ENCODE data around the gene LMF1. TPM values are rescaled to one million over a fixed set of nuclear protein-coding genes. Genes with fewer than 3 reads are reported as not detected.

LMF1 gene
- total RNA-seq, 2 donors from 2014 or later = 15.8 to 20.1 TPM

DNA sequence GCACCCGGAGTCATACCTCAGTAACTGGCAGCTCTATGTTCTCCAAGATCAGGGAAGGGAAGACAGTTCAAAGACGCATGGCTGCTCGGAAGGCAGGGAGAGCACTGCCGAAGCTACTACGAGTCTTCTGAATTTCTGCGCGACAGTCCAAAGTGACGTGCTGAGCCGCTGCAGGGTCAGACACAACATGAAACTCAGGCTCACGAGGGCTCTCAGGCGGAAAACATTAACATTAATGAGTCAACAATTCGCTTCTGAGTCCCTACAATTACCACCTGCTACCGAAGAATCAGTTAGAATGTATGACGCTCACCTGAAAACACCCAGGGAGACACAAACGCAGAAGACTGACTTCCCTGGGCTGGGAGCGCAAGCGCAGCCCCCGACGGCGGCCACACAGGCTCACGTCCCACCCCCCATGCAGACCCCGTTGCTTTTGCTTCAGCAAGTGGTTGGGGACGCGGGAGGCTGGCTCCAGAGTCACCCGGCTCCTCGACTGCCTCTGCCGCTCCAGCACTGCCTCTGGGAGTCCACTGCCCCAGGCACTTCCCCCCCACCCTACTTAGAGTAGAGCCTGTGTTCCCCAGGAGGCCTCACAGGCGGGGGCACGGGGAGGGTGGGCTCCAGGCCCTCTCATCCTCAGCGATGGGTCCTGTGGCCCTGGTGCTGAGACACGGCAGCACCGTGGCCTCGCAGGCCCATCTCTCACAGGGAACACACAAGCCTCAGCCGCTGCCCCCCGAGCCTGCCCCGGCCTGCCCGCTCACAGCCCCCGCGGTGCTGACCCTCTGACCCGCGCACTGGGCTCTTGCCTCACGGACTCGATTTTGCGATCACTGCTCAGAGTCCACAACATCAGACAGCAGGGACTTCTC lies 38.9 kb downstream of the LMF1 start:
- DNase-seq (no peak), ATAC-seq (peak; percentile 33)
- Histone ChIP-seq H3K27me3 (no peaks in the 10 kb centered on the region), H3K36me3 (replicated peaks in 1 of 2; ENCODE audit: insufficient read depth in 1 of 2, low read depth in 2 of 2) (peaks cover 0 to 6% of the 10 kb centered on the region in 2 donors), H3K27ac (no peak overlapping the region), H3K9me3 (no peaks in the 10 kb centered on the region), H3K4me3 (no peak overlapping the region), H3K4me1 (no peaks in the 10 kb centered on the region)
- TF ChIP-seq, protein P1, sequence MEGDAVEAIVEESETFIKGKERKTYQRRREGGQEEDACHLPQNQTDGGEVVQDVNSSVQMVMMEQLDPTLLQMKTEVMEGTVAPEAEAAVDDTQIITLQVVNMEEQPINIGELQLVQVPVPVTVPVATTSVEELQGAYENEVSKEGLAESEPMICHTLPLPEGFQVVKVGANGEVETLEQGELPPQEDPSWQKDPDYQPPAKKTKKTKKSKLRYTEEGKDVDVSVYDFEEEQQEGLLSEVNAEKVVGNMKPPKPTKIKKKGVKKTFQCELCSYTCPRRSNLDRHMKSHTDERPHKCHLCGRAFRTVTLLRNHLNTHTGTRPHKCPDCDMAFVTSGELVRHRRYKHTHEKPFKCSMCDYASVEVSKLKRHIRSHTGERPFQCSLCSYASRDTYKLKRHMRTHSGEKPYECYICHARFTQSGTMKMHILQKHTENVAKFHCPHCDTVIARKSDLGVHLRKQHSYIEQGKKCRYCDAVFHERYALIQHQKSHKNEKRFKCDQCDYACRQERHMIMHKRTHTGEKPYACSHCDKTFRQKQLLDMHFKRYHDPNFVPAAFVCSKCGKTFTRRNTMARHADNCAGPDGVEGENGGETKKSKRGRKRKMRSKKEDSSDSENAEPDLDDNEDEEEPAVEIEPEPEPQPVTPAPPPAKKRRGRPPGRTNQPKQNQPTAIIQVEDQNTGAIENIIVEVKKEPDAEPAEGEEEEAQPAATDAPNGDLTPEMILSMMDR (IDR thresholded peaks at IDR 0.05) = no peak
- no peak for TF ChIP-seq POLR2A (IDR thresholded peaks at IDR 0.05)
- WGBS, 2 donors = 84 to 85% methylated on average over 20 to 36 of the region's 44 CpGs
- intact Hi-C loops (cut with DNase I) = no loop called here

DNA sequence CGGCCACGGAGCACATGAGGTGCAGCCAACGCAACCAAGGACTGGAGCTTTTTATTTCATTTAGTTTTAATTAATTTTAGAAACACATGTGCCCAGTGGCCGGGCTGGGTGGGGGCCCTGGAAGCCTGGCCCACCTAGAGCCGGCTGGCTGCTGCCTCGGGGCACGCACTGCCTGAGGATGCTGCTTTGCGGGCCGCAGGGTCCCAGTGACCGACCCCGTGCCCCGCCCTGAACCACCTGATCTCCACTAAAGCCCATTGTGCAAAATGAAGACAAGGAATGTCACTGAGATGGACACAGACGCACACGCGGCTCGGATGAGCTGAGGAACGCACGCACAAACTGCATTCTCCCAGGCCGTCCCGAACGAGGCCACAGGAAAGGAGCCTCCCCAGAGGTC lies 39.6 kb downstream of the LMF1 start:
- intact Hi-C loops (cut with DNase I) = no loop called here
- no peak for DNase-seq
- H3K4me1 ChIP-seq = no peaks in the 10 kb centered on the region
- no peak for ATAC-seq
- TF ChIP-seq POLR2A (IDR thresholded peaks at IDR 0.05) = no peak
- peaks cover 0 to 6% of the 10 kb centered on the region in 2 donors for H3K36me3 ChIP-seq (replicated peaks in 1 of 2; ENCODE audit: insufficient read depth in 1 of 2, low read depth in 2 of 2)
- no peak overlapping the region for H3K4me3 ChIP-seq
- 90 to 93% methylated on average over 5 to 21 of the region's 21 CpGs for WGBS, 2 donors
- H3K27ac ChIP-seq = no peak overlapping the region
- H3K9me3 ChIP-seq = no peaks in the 10 kb centered on the region
- no peaks in the 10 kb centered on the region for H3K27me3 ChIP-seq

DNA sequence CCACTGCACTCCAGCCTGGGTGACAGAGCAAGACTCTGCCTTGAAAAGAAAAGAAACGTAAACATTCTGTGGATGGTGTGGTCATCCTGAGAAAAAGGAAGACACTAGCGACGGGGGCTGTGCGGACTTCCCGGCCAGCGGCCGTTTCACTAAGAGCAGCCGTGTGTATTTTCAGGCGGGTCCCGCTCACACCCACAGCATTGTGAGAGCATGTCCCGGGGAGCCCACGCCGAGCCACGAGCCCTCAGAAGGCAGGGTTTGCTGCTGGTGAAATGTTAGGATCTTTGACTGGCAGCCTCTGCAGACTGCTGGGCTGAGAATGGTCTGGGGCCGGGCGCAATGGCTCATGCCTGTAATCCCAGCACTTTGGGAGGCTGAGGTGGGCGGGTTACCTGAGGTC lies 40.3 kb downstream of the LMF1 start:
- intact Hi-C loops (cut with DNase I) = no loop called here
- Histone ChIP-seq H3K27ac (no peak overlapping the region), H3K27me3 (no peaks in the 10 kb centered on the region), H3K9me3 (no peaks in the 10 kb centered on the region), H3K4me3 (no peak overlapping the region), H3K36me3 (replicated peaks in 1 of 2; ENCODE audit: insufficient read depth in 1 of 2, low read depth in 2 of 2) (peaks cover 0 to 6% of the 10 kb centered on the region in 2 donors), H3K4me1 (no peaks in the 10 kb centered on the region)
- 89 to 92% methylated on average over 4 to 15 of the region's 17 CpGs for WGBS, 2 donors
- ATAC-seq (no peak), DNase-seq (no peak)
- TF ChIP-seq, protein P1 (IDR thresholded peaks at IDR 0.05) = no peak
- TF ChIP-seq POLR2A (IDR thresholded peaks at IDR 0.05) = no peak

DNA sequence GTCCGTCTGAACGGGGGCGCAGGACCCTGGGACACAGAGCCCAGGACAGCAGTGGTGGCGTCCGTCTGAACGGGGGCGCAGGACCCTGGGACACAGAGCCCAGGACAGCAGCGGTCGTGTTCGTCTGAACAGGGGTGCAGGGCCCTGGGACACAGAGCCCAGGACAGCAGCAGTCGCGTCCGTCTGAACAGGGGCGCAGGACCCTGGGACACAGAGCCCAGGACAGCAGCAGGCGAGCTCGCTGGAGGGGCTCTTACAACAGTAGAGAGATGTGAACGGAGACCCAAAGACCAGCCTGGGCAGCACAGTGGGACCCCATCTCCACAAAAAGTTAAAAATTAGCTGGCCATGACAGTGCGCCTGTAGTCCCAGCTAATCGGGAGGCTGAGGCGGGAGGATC lies 40.7 kb downstream of the LMF1 start:
- Histone ChIP-seq H3K9me3 (no peaks in the 10 kb centered on the region), H3K36me3 (replicated peaks in 1 of 2; ENCODE audit: insufficient read depth in 1 of 2, low read depth in 2 of 2) (peaks cover 0 to 6% of the 10 kb centered on the region in 2 donors), H3K4me1 (no peaks in the 10 kb centered on the region), H3K27ac (no peak overlapping the region), H3K27me3 (no peaks in the 10 kb centered on the region), H3K4me3 (no peak overlapping the region)
- ATAC-seq (no peak), DNase-seq (no peak)
- WGBS, 2 donors = 92 to 97% methylated on average over 17 to 20 of the region's 20 CpGs
- intact Hi-C loops (cut with DNase I) = no loop called here
- TF ChIP-seq, protein P1 (IDR thresholded peaks at IDR 0.05) = no peak
- TF ChIP-seq POLR2A (IDR thresholded peaks at IDR 0.05) = no peak

DNA sequence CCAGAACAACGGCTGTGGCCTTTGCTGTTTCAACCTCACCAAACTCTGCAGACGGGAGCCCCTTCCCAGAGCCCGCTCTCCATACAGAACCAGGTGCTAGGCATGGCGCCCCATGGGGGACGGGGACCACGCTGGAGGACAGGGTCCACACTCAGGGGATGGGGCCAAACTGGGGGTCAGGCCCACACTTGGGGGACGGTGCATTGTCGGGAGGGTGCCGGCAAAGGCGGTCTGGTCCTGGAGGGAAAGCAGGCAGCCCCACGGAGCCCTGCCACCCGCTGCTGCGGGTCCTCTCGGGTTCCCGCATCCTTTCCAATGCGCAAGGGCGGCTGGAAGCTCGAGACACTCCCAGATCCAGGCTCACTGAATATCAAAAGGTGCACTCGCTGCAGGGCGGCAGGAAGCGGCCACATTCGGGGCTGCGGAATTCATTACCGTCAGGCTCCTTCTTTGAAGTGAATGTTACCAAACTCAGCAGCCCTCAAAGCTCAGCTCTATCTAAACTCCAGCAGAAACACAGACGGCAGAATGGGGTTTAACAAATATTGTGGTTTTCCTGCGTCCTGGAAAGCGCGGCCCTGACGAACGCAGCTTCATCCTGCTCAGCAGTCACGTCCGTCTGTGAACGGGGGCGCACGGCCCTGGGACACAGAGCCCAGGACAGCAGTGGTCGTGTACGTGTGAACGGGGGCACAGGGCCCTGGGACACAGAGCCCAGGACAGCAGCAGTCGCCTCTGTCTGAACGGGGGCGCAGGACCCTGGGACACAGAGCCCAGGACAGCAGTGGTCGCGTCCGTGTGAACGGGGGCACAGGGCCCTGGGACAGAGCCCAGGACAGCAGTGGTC lies 41.3 kb downstream of the LMF1 start:
- peaks cover 0 to 6% of the 10 kb centered on the region in 2 donors for H3K36me3 ChIP-seq (replicated peaks in 1 of 2; ENCODE audit: insufficient read depth in 1 of 2, low read depth in 2 of 2)
- no peak for ATAC-seq
- 94 to 95% methylated on average over 38 to 45 of the region's 45 CpGs for WGBS, 2 donors
- H3K27me3 ChIP-seq = no peaks in the 10 kb centered on the region
- H3K4me1 ChIP-seq = no peaks in the 10 kb centered on the region
- no peak overlapping the region for H3K27ac ChIP-seq
- intact Hi-C loops (cut with DNase I) = no loop called here
- no peak overlapping the region for H3K4me3 ChIP-seq
- no peaks in the 10 kb centered on the region for H3K9me3 ChIP-seq
- no peak for DNase-seq
- no peak for TF ChIP-seq POLR2A (IDR thresholded peaks at IDR 0.05)
- TF ChIP-seq, protein P1 (IDR thresholded peaks at IDR 0.05) = no peak
